Keratinocyte (primary cell): ENCODE results near the gene DLGAP1.

Source experiments
- CTCF ChIP-seq, 3 experiments: IDR thresholded peaks in 1 of 3; conservative IDR thresholded peaks in 1 of 3; optimal IDR thresholded peaks in 1 of 3; 2 replicates in 2 of 3; 3 replicates in 1 of 3; pipeline versions ENCODE3 to v1.5.1; 2011; ENCODE audit warnings: low read length in 3 of 3, mild to moderate bottlenecking in 3 of 3, moderate library complexity in 2 of 3, control low read depth in 1 of 3, inconsistent platforms in 1 of 3; ENCODE audit not compliant: insufficient read depth in 2 of 3; ENCODE audit errors: extremely low read depth in 1 of 3
- EZH2 ChIP-seq: IDR thresholded peaks from one replicate; pipeline ENCODE4 v1.6.1; 2012; ENCODE audit warnings: inconsistent platforms, mild to moderate bottlenecking, low read length, moderate library complexity

GRCh38 chr18:3560755-3561154 lies 894.4 kb downstream of the DLGAP1 start:
- no peak for TF ChIP-seq CTCF (optimal IDR thresholded peaks at IDR 0.05 in 1 of 3, IDR thresholded peaks at IDR 0.05 in 1 of 3, conservative IDR thresholded peaks at IDR 0.05 in 1 of 3; ENCODE audit: extremely low read depth in 1 of 3, insufficient read depth in 2 of 3, low read length in 3 of 3)
- TF ChIP-seq EZH2: no peak
